Activated CD4-positive, CD25-positive, alpha-beta regulatory T cell (primary cell): ENCODE data around the gene C19orf73.
"Not testable (repeated sequence)": the region's sequence is repeated elsewhere in the genome, so short reads cannot be mapped to it uniquely, and the experiment has no call there.

Source experiments
- DNase-seq, 4 experiments: peaks; one replicate each; lab custom pipeline; 2025; lab: John Stamatoyannopoulos, UW

The C19orf73 gene

DNA sequence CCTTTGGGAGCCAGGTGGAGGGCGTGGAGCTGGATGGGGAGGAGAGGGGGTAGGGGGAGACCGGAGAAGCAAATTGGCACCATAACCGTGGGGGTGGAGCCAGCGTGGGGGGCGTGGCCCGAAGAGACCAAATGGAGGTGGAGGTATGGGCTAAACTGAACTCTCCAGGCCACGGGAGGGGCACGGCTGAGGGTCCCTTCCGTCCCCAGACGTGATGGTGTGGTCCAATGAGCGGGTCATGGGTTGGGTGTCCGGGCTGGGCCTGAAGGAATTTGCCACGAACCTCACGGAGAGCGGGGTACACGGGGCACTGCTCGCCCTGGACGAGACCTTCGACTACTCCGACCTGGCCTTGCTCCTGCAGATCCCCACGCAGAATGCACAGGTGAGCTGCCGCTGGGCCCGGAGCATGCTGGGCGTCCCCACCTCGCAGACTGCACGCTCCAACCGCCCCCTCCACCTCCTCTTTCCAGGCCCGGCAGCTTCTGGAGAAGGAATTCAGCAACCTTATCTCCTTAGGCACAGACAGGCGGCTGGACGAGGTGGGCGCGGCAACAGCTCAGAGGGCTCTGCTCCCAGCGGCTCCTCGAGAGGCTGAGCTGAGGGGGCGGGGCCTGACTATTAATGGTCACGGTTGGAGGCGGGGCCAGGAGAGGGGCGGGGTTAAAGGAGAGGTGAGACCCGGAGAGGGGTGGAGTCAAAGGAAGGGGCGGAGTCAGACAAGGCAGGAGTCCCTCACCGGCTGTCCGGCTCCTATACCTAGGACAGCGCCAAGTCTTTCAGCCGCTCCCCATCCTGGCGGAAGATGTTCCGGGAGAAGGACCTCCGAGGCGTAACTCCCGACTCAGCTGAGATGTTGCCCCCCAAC is 30.1 kb upstream of the C19orf73 start:
- DNase-seq: peak; percentile 39 to 72 (median 57)

DNA sequence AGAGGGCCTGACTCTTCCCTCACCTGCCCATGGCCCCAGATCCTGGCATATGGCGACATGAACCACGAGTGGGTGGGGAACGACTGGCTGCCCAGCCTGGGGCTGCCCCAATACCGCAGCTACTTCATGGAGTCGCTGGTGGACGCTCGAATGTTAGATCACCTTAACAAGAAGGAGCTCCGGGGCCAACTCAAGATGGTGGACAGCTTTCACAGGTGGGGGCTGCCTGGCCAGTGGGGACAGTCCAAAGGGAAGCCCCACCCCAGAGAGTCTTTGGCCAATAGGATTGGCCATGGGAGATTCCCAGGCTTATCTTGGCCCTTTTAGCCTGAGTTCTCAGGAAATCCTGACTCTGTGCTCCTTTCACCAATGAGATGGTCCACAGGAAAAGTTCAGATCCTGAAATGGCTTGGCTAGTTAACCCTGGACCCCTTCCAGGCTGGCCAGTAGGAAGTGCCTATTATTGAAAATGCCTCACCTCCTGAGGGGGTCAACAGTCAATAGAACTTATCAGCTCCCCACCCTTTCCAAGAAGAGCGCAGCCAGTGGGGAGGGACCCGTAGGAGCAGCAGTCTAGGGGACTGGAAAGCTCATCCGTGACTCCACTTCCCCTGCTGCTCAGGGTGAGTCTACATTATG is 29.2 kb upstream of the C19orf73 start:
- DNase-seq: no peak

GRCh38 chr19:49146408-49146770 is 27.4 kb upstream of the C19orf73 start:
- DNase-seq: not testable (repeated sequence)

DNA sequence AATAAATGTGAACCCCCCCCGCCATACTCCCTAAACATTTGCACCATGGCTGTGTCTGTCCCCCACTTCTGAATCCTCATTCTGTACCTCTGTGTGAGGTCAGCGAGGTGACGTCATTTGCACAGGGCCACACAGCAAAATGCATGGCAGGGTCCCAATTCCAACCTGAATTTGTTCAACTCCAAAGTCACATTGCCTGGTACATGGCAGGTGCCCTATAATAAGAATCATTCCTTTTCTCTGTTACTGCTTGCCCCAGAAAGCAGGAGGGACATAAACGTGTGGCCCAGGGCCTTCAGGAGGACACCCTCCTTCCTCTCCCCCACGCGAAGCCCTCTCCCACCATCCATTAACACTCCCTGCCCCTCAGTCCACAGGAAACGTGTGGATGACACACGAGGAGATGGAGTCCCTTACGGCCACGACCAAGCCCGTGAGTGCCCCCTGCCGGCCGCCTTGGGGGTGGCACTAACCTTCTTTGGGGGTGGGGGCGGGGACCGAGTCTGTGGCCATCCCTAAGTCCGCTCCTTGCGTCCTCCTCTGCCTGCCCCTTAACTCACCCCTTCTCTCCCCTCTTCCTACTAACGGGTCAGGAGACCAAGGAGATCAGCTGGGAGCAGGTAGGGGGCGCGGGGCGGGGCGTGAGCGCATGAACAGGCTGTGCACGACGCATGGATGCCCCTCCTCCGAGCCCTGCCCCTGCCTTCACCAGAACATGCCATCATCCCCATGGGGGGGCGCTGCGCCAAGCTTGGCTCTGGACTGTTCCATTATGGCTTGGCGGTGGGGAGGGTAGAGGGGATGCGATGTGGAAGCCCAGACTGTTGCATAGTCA is 26.8 kb upstream of the C19orf73 start:
- peak; percentile 56 to 83 (median 68) for DNase-seq

- peak in 1 of 4 experiments; percentile 28 for DNase-seq
These were observed 24.0 kb upstream of the C19orf73 start for GRCh38 chr19:49142866-49143335.

DNA sequence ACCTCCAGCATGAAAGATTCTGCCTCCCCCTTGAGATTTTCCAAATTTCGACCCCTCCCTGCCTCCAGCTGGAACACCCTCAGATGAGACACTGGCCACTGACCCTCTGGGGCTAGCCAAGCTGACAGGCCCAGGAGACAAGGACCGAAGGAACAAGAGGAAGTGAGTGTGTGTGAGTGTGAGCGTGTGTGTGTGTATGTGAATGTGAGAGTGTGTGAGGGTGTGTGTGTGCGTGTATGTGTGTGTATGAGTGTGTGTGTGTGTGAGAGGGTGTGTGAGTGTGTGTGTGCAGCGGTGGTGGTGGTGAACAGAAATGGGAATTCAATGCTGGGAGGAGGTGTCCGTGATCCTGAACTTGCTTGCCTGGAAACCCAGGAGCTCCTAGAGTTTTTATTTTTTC is 22.4 kb upstream of the C19orf73 start:
- no peak for DNase-seq

DNA sequence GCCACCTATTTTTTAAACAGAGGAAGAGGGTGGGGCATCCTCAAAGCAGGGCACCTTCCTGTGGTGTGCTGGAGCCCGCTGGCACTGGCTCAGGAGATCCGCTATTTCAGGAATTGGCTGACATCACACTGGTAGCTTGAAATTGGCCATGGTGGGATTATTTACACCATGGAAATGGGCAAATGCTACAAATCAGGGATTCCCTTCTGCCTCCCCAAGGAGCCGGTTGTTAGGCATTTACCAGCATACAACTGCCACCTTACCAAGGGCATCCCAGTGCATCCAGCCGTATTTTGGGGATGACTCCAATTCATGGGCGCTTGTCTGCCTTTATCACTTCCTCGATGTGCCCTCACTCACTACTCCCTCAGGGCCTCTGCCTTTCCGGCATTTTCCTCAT is 22.0 kb upstream of the C19orf73 start:
- DNase-seq: no peak

DNA sequence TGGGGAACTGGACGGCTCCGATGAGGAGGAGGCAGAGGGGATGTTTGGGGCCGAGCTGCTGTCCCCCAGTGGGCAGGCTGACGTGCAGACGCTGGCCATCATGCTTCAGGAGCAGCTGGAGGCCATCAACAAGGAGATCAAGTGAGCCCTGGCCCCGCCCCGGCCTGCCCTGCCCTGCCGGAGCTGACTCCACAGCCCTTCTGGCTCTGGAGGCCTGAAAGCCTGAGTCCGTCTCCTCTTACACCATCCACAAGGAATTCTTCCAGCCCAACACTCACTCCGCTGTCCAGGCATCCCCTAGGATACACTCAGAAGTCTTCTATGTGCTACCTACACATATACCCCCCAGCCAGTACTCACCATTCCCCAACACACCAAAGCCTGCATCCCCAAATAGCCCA is 17.8 kb upstream of the C19orf73 start:
- DNase-seq: no peak

- DNase-seq: no peak
These were observed 16.7 kb upstream of the C19orf73 start for GRCh38 chr19:49135686-49136085.

DNA sequence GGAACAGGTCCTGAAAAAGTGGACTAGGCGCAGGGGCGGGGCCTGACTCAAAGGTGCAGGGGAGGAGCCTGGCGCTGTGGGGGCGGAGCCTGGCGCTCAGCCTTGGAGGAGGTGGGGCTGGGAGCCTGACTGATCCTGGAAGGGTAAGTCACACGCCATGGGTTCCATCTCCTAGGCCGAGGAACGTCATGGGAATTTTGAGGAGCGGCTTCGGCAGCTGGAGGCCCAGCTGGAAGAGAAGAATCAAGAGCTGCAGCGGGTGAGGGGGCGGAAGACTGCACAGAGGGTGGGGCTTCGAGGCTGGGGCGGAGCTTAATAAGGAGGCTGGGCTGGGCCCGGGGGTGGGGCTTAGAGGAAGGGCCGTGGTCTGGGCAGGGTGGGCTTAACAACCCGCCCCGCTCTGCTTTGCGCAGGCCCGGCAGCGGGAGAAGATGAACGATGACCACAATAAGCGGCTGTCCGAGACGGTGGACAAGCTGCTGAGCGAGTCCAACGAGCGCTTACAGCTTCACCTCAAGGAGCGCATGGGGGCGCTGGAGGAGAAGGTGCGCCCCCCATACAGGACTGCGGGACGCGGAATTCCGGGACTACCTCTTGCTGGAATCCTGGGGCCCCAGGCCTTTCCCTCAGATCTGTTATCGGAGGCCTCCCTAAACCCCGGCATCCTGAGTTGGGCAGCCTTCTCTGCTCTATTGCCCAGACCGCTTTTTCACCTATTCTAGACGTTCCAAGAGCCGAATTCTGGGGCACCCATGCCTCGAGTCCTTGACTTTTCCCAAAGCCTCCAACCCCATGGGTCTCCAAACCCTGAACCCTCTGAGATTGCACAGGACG is 14.9 kb upstream of the C19orf73 start:
- peak in 1 of 4 experiments; percentile 35 for DNase-seq

GRCh38 chr19:49132974-49133609 is 14.1 kb upstream of the C19orf73 start:
- DNase-seq: no peak

GRCh38 chr19:49130325-49130724 is 11.4 kb upstream of the C19orf73 start:
- DNase-seq: no peak

DNA sequence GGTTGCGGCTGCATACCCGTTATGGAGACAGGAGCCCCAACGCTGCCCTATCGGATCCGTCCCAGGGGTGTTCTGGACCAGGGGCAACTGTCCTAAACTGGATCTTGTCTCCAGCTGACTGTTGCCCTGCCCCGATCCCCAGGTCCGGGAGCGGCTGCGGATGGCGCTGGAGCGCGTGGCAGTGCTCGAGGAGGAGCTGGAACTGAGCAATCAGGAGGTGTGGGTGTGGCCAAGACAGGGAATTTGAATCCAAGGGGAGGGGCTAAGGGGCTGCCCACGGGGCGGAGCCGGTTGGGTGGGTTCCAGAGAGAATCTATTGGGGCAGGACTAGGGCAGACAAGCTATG is 10.3 kb upstream of the C19orf73 start:
- DNase-seq: no peak

DNA sequence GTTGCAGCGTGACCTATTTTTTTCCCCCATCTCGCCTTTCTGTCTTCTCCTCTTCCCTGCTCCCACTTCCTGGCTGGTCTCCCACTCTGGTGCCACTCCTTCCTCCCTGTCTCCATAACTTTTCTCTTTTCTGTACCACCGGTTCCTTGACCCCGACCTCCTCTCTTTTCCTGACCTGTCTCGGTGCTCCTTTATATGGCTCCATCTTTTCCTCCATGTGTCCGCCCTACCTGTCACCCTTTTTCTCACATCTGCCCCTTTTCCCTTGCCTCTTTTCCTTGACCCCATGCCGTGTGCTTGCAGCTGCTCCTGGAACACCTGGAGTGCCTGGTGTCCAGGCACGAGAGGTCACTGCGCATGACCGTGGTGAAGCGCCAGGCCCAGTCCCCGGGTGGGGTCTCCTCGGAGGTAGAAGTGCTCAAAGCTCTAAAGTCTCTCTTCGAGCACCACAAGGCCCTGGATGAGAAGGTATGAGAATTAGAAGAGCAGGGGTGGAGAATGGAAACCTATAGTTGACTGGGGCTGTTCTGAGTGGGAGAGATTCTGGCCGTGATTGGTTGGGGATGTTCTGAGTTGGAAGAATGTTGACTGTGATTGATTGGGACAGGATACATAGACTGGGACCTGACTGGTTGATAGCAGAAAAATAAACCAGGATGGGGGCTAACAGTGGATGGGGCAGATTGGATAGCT is 9.7 kb upstream of the C19orf73 start:
- no peak for DNase-seq

DNA sequence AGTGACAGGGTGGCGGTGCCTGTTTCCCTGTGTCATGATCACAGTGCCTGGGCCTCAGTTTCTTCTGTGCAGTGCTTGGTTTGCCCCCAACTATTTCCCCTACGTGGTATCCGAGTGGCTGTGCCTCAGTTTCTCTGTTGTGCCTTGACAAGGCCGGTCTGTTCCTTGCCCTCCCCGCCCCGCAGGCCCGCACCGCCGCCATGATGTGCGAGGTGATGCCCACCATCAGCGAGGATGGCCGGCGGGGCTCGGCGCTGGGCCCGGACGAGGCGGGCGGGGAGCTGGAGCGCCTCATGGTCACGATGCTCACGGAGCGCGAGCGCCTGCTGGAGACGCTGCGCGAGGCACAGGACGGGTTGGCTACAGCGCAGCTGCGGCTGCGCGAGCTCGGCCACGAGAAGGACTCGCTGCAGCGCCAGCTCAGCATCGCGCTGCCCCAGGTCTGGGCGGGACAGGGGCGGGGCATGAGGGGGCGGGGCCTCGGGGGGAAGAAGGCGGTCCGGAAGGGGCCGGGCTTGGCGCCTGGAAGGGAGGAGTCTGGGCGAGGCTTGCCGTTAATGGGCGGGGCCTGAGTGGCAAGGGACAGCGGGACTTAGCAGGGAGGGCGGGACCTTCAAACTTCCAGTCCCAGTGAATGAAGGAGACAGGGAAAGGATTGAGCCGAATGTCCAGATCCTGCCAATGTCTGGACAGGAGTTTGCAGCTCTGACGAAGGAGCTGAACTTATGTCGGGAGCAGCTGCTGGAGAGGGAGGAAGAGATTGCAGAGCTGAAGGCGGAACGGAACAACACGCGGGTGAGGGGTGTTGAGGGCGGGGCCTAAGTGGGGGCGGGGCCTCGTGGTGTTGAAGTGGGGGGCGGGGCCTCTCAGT is 9.0 kb upstream of the C19orf73 start:
- DNase-seq: peak; percentile 89 to 96 (median 90)

DNA sequence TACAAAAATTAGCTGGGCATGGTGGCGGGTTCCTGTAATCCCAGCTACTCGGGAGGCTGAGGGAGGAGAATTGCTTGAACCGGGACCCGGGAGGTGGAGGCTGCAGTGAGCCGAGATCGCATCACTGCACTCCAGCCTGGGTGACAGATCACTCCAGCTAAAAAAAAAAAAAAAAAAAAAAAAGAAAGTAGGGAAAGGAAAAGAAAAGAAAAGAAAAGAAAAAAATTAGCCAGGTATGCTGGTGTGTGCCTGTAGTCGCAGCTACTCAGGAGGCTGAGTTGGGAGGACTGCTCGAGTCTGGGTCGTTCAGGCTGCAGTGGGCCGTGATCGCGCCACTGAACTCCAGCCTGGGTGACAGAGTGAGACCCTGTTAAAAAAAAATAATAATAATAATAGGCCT is 8.3 kb upstream of the C19orf73 start:
- DNase-seq: not testable (repeated sequence)

DNA sequence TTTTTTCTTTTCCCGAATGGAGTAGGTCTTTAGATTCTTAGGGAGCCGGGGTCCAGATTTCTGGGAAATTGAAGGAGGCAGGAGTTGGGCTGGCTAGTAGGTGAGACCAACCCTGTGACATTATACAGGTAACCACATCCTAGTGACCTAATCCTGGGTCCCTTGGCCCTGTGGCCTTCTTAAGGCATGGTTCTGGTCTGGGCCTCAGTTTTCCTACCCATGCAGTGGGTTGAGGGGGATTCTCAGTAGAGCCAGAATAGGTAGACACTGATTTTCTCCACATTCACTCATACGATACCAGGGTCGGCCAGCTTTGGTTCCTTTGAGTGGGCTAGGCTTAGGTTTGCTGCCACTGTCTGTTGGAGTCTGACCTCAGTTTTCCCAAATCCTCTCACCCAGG is 7.6 kb upstream of the C19orf73 start:
- DNase-seq: no peak

DNA sequence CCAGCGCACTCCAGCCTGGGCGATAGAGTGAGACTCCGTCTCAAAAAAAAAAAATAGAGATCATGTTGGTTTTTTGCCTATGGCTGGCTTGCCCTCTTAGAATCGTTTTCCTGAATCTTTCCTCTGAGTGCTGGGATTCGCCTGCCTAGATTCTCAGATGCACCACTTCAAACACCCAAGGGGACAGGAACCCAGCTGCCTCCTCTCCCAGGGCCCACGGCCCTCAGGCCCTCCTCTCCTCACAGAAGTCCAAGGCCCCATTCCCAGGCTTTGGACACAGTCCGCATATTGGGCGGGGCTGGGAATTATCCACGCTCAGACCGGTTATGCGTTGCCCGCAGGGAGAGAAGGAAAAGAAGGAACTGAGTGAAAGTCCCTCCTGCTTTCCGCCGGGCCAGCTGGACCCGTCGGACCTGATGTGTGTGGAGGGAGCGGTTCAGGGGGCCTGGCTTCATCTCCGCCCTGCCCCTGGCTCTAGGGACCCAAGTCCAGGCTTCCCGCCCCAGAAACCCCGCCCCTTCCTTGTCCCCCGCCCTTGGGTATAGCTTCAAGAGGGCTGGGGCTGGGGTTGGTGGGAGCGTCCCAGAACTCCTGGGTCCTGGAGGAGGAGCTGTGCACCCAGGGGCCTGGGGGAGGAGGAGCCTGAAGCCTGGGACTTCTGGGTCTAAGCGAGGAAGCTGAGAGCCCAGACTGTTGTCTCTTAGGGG is 6.2 kb upstream of the C19orf73 start:
- no peak for DNase-seq

GRCh38 chr19:49123285-49123684 is 4.3 kb upstream of the C19orf73 start:
- DNase-seq: not testable (repeated sequence)
